Vagina (tissue), 2 donors: ENCODE results near the gene MAPK1IP1L. TPM values are rescaled to one million over a fixed set of nuclear protein-coding genes. Genes with fewer than 3 reads are reported as not detected.

Source experiments
- DNase-seq, 2 donors: peaks; one replicate each; pipeline ENCODE4 v3.0.0-alpha.2; 2017; ENCODE audit errors: extremely low spot score in 2 of 2
- H3K27ac ChIP-seq: fragments of 200-600 bp; sonication (generic); one replicate; pipeline ENCODE4 v1.5.1; 2019
- H3K27me3 ChIP-seq: fragments of 200-600 bp; sonication (generic); one replicate; pipeline ENCODE4 v1.5.1; 2019
- H3K36me3 ChIP-seq, 2 donors: fragments of 200-600 bp; sonication (generic); one replicate each; pipeline ENCODE4 v1.5.1; 2017 to 2019
- H3K4me1 ChIP-seq: fragments of 200-600 bp; sonication (generic); one replicate; pipeline ENCODE4 v1.5.1; 2019
- H3K4me3 ChIP-seq, 2 donors: fragments of 200-600 bp; sonication (generic); 1 replicate in 1 of 2; 2 replicates in 1 of 2; pipeline ENCODE4 v1.5.1; 2016 to 2019
- H3K9me3 ChIP-seq: fragments of 200-600 bp; sonication (generic); one replicate; pipeline ENCODE4 v1.5.1; 2019
- POLR2A ChIP-seq, 2 donors: fragments of 450-650 bp; IDR thresholded peaks; one replicate each; pipeline ENCODE4 v1.6.1; 2017; ENCODE audit warnings: antibody characterized with exemption in 2 of 2, mild to moderate bottlenecking in 2 of 2, moderate library complexity in 2 of 2
- POLR2AphosphoS5 ChIP-seq, 2 donors: sonication (generic); formaldehyde crosslinking; IDR thresholded peaks; one replicate each; pipeline ENCODE4 v1.9.0; 2017; ENCODE audit warnings: antibody characterized with exemption in 2 of 2, mild to moderate bottlenecking in 2 of 2, low read depth in 1 of 2; ENCODE audit not compliant: insufficient read depth in 1 of 2
- intact Hi-C: fragments of 100-400 bp; cut with DNase I; formaldehyde crosslinking; loops from one replicate; pipeline ENCODE4 v1.15.1; 2023
- total RNA-seq: library from RNA; depleted of rRNA; stranded (reverse); fragments of >200 nt; gene quantifications from one replicate; pipeline ENCODE4 v1.2.3, GENCODE V29; 2016
- TF ChIP-seq, protein P1 (sequence below), 3 experiments: fragments of 450-650 bp in 2 of 3; fragments of 200-600 bp in 1 of 3; sonication (generic) in 1 of 3; IDR thresholded peaks; one replicate each; pipeline ENCODE4 v1.5.1; 2017 to 2019; ENCODE audit warnings: antibody characterized with exemption in 3 of 3, mild to moderate bottlenecking in 2 of 3, moderate library complexity in 2 of 3

Gene MAPK1IP1L
- total RNA-seq, 1 donor from 2014 or later, result 39.3 TPM

DNA sequence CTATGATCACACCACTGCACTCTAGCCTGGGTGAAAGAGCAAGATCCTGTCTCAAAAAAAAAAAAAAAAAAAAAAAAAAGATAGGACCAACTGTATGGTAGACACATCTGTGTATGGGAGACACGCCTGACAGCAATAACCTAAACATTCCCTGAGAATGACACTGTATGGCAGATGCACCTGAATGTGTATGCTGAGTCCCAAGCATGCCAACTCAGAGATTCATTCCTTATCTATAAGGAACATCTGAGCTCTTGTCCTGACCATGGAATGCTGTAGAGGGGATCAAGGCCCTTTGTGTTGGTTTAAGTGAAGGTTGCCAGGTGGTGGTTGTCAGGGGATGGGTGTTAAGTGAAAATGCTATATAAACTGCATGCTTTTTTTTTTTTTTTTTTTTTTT lies 58.4 kb downstream of the MAPK1IP1L start:
- H3K4me3 ChIP-seq, result no peak overlapping the region
- H3K4me1 ChIP-seq, result peaks cover 41% of the 10 kb centered on the region
- no peaks in the 10 kb centered on the region for H3K9me3 ChIP-seq
- no peaks in the 10 kb centered on the region for H3K27me3 ChIP-seq
- TF ChIP-seq POLR2A (IDR thresholded peaks at IDR 0.05) (no peak), POLR2AphosphoS5 (IDR thresholded peaks at IDR 0.05; ENCODE audit: insufficient read depth in 1 of 2, low read depth in 1 of 2) (no peak)
- TF ChIP-seq, protein P1, sequence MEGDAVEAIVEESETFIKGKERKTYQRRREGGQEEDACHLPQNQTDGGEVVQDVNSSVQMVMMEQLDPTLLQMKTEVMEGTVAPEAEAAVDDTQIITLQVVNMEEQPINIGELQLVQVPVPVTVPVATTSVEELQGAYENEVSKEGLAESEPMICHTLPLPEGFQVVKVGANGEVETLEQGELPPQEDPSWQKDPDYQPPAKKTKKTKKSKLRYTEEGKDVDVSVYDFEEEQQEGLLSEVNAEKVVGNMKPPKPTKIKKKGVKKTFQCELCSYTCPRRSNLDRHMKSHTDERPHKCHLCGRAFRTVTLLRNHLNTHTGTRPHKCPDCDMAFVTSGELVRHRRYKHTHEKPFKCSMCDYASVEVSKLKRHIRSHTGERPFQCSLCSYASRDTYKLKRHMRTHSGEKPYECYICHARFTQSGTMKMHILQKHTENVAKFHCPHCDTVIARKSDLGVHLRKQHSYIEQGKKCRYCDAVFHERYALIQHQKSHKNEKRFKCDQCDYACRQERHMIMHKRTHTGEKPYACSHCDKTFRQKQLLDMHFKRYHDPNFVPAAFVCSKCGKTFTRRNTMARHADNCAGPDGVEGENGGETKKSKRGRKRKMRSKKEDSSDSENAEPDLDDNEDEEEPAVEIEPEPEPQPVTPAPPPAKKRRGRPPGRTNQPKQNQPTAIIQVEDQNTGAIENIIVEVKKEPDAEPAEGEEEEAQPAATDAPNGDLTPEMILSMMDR (IDR thresholded peaks at IDR 0.05), result no peak
- peak overlapping the region; percentile 98 for H3K27ac ChIP-seq
- DNase-seq, result no peak
- intact Hi-C loops, result no loop called here
- no peaks in the 10 kb centered on the region for H3K36me3 ChIP-seq

GRCh38 chr14:55111122-55111708 lies 59.8 kb downstream of the MAPK1IP1L start:
- H3K36me3 ChIP-seq, result no peaks in the 10 kb centered on the region
- no peak for DNase-seq
- no peaks in the 10 kb centered on the region for H3K27me3 ChIP-seq
- H3K4me1 ChIP-seq, result peaks cover 31% of the 10 kb centered on the region
- H3K27ac ChIP-seq, result no peak overlapping the region
- TF ChIP-seq POLR2AphosphoS5 (IDR thresholded peaks at IDR 0.05; ENCODE audit: insufficient read depth in 1 of 2, low read depth in 1 of 2) (no peak), POLR2A (IDR thresholded peaks at IDR 0.05) (no peak)
- TF ChIP-seq, protein P1 (IDR thresholded peaks at IDR 0.05), result no peak
- H3K9me3 ChIP-seq, result no peaks in the 10 kb centered on the region
- no peak overlapping the region for H3K4me3 ChIP-seq
- intact Hi-C loops, result no loop called here

GRCh38 chr14:55114720-55115119 lies 63.3 kb downstream of the MAPK1IP1L start:
- Histone ChIP-seq H3K27me3 (no peaks in the 10 kb centered on the region), H3K4me3 (no peak overlapping the region), H3K27ac (no peak overlapping the region), H3K36me3 (no peaks in the 10 kb centered on the region), H3K9me3 (no peaks in the 10 kb centered on the region), H3K4me1 (peaks cover 23% of the 10 kb centered on the region)
- DNase-seq, result no peak
- intact Hi-C loops, result no loop called here
- TF ChIP-seq POLR2A (IDR thresholded peaks at IDR 0.05) (no peak), POLR2AphosphoS5 (IDR thresholded peaks at IDR 0.05; ENCODE audit: insufficient read depth in 1 of 2, low read depth in 1 of 2) (no peak)
- TF ChIP-seq, protein P1 (IDR thresholded peaks at IDR 0.05), result no peak

DNA sequence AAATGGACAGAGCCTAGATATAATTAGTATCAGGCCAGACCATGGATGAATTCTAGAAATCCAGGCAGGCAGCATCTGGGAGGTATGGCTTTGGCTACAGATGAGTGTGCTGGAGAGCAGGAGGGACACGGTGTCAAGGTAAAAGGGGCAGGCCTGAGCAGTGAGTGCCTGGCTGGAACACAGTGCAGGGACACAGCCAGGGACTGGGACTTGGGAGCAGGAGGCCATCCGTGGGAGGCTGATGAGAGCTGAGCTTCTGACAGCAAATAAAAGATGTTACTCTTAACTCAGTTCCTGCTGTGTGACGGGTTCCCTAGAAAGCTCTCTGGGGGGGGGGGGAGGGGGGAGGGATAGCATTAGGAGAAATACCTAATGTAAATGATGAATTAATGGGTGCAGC lies 64.0 kb downstream of the MAPK1IP1L start:
- Histone ChIP-seq H3K36me3 (no peaks in the 10 kb centered on the region), H3K4me1 (peaks cover 30% of the 10 kb centered on the region), H3K27me3 (no peaks in the 10 kb centered on the region), H3K4me3 (no peak overlapping the region), H3K27ac (no peak overlapping the region), H3K9me3 (no peaks in the 10 kb centered on the region)
- intact Hi-C loops, result no loop called here
- TF ChIP-seq POLR2A (IDR thresholded peaks at IDR 0.05) (no peak), POLR2AphosphoS5 (IDR thresholded peaks at IDR 0.05; ENCODE audit: insufficient read depth in 1 of 2, low read depth in 1 of 2) (no peak)
- TF ChIP-seq, protein P1 (IDR thresholded peaks at IDR 0.05), result no peak
- no peak for DNase-seq

GRCh38 chr14:55115861-55116245 lies 64.4 kb downstream of the MAPK1IP1L start:
- intact Hi-C loops, result no loop called here
- H3K4me1 ChIP-seq, result peaks cover 34% of the 10 kb centered on the region
- H3K27ac ChIP-seq, result no peak overlapping the region
- H3K27me3 ChIP-seq, result no peaks in the 10 kb centered on the region
- no peaks in the 10 kb centered on the region for H3K36me3 ChIP-seq
- DNase-seq, result no peak
- TF ChIP-seq POLR2A (IDR thresholded peaks at IDR 0.05) (no peak), POLR2AphosphoS5 (IDR thresholded peaks at IDR 0.05; ENCODE audit: insufficient read depth in 1 of 2, low read depth in 1 of 2) (no peak)
- TF ChIP-seq, protein P1 (IDR thresholded peaks at IDR 0.05), result no peak
- no peak overlapping the region for H3K4me3 ChIP-seq
- H3K9me3 ChIP-seq, result no peaks in the 10 kb centered on the region
